ENCODE data around the gene TUSC2. TPM values are rescaled to one million over a fixed set of nuclear protein-coding genes. Genes with fewer than 3 reads are reported as not detected.
A peak's percentile ranks its signal among the peaks of the same experiment; 100 is the strongest.

The TUSC2 gene
- total and polyA plus RNA-seq, 2 of the 13 experiments (the other 11 are each of a cell fraction or from before 2014, with no cell fraction given): 36.7 to 39.1 TPM

- TF ChIP-seq THAP9 (CRISPR knock-in tag; IDR thresholded peaks at IDR 0.05; ENCODE audit: borderline replicate concordance): no peak; the same call in 1 of the 2 replicates
- TF ChIP-seq ZNF639 (CRISPR knock-in tag; conservative IDR thresholded peaks at IDR 0.05): no peak; the same call in 1 of the 2 replicates
- no peak for TF ChIP-seq USF2 (IDR thresholded peaks at IDR 0.05; ENCODE audit: low read depth, low read length)
- peak; percentile 40; the same call in 1 of the 2 replicates for TF ChIP-seq USF2 (CRISPR knock-in tag; IDR thresholded peaks at IDR 0.05; ENCODE audit: borderline replicate concordance)
- TF ChIP-seq RAD51 (IDR thresholded peaks at IDR 0.05; ENCODE audit: borderline replicate concordance): no peak
- no peak for TF ChIP-seq HMG20B (CRISPR knock-in tag; conservative IDR thresholded peaks at IDR 0.05)
- TF ChIP-seq KDM3A (CRISPR knock-in tag; IDR thresholded peaks at IDR 0.05; ENCODE audit: low read depth): no peak
- no peak for TF ChIP-seq WIZ (CRISPR knock-in tag; IDR thresholded peaks at IDR 0.05)
- TF ChIP-seq ZNF24 (IDR thresholded peaks at IDR 0.05): 0 out of 2 replicates have a peak, but pooled peaks have one; percentile 67
- peak; percentile 28; the same call in 1 of the 2 replicates for TF ChIP-seq REXO4 (CRISPR knock-in tag; IDR thresholded peaks at IDR 0.05; ENCODE audit: borderline replicate concordance)
- no peak for TF ChIP-seq THYN1 (CRISPR knock-in tag; IDR thresholded peaks at IDR 0.05; ENCODE audit: borderline replicate concordance, low read depth)
- no peak for TF ChIP-seq NR2F2 (IDR thresholded peaks at IDR 0.05; ENCODE audit: borderline replicate concordance, low read depth)
- no peak for TF ChIP-seq GZF1 (CRISPR knock-in tag; IDR thresholded peaks at IDR 0.05)
- TF ChIP-seq ZNF362 (CRISPR knock-in tag; IDR thresholded peaks at IDR 0.05; ENCODE audit: borderline replicate concordance): peak; percentile 27; the same call in 1 of the 2 replicates
- TF ChIP-seq ZNF451 (CRISPR knock-in tag; IDR thresholded peaks at IDR 0.05): peak; percentile 36; the same call in 1 of the 2 replicates
- TF ChIP-seq KMT2B (CRISPR knock-in tag; IDR thresholded peaks at IDR 0.05): peak; percentile 65; the same call in 1 of the 2 replicates
- no peak; the same call in 1 of the 2 replicates for TF ChIP-seq E2F2 (CRISPR knock-in tag; IDR thresholded peaks at IDR 0.05; ENCODE audit: borderline replicate concordance)
- peak; percentile 81 for TF ChIP-seq ZFX (CRISPR knock-in tag; IDR thresholded peaks at IDR 0.05; ENCODE audit: low read depth)
Measured at GRCh38 chr3:50298836-50299637, 29.0 kb downstream of the TUSC2 start, which contains the start of the genes HYAL3 and NAA80 (continued).

Data from HepG2 (cell line).